Thoracic aorta (tissue), 2 donors: ENCODE measurements around the gene ZNRF3. TPM values are rescaled to one million over a fixed set of nuclear protein-coding genes. Genes with fewer than 3 reads are reported as not detected.
A peak's percentile ranks its signal among the peaks of the same experiment; 100 is the strongest.

Source experiments
- ATAC-seq: fragments of 150-250 bp; one replicate; pipeline ENCODE4 v1.8.0; 2017; ENCODE audit warnings: low read depth; ENCODE audit not compliant: insufficient number of reproducible peaks, low FRiP score
- DNase-seq: peaks from one replicate; pipeline ENCODE4 v3.0.0-alpha.2; 2020; ENCODE audit warnings: low spot score
- H3K27ac ChIP-seq, 2 donors: fragments of 200-600 bp; sonication (generic); 1 replicate in 1 of 2; 2 replicates in 1 of 2; pipeline ENCODE4 v1.5.1; 2016; ENCODE audit warnings: mild to moderate bottlenecking in 2 of 2, moderate library complexity in 2 of 2
- H3K27me3 ChIP-seq: fragments of 200-600 bp; sonication (generic); replicated peaks from 2 replicates; pipeline ENCODE4 v1.6.0; 2016; ENCODE audit warnings: mild to moderate bottlenecking; ENCODE audit not compliant: insufficient read depth
- H3K36me3 ChIP-seq: fragments of 200-600 bp; sonication (generic); one replicate; pipeline ENCODE4 v1.5.1; 2016
- H3K4me1 ChIP-seq, 2 donors: fragments of 200-600 bp; sonication (generic); 1 replicate in 1 of 2; 2 replicates in 1 of 2; pipeline versions ENCODE4 v1.5.1 to v1.6.0; 2016; ENCODE audit warnings: low read depth in 2 of 2, mild to moderate bottlenecking in 1 of 2; ENCODE audit not compliant: control insufficient read depth in 1 of 2
- H3K4me3 ChIP-seq: fragments of 200-600 bp; sonication (generic); 2 replicates; pipeline ENCODE4 v1.5.1; 2016; ENCODE audit warnings: mild to moderate bottlenecking
- H3K9me3 ChIP-seq: fragments of 200-600 bp; sonication (generic); 2 replicates; pipeline ENCODE4 v1.5.1; 2016
- total RNA-seq, 2 donors: library from RNA; depleted of rRNA; stranded (reverse); fragments of >200 nt; gene quantifications; one replicate each; pipeline versions ENCODE4 v1.1.0 to v1.2.3, GENCODE V29; 2016
- TF ChIP-seq, protein P1 (sequence below): fragments of 200-600 bp; sonication (generic); IDR thresholded peaks from one replicate; pipeline ENCODE4 v1.5.1; 2019; ENCODE audit warnings: antibody characterized with exemption

The ZNRF3 gene
- total RNA-seq, 2 donors from 2014 or later: 17.2 to 23.1 TPM

DNA sequence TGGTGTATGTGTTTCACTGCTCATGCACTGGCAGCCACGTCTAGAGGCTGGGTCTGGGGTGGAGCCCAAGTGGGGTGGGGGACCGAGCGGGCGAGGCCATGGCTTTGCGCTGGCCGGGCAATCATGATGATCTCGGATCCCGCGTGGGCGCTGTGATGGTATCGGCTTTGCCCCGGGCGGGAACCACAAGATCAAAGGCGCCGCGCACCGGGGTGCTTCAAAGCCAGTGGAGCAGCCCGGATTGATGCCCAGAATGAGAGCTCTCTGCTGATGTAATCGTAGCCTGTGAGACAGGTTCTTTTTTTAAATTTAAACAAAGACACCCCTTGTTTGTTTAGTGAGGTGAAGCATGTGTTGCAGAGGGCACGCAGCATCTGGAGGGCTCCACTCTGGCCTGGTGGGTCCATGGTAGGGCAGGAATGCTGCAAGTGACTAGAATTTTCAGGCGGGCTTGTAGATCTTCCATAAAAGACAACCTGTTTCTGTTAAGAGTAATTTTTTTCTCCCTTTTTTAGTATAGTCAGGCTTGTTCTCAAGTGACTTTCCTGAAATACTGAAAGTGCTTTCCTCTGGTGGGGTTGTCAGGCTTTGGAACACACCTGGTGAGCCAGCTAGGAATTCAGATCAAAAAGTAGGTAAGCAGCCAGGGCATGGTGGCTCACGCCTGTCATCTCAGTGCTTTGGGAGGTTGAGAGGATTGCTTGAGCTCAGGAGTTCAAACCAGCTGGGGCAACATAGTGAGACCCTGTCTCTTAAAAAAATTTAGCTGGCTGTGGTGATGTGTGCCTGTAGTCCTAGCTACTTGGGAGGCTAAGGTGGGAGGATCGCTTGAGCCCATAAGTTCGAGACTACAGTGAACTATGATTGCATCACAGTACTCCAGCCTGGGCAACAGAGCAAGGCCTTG, 40.7 kb downstream of the ZNRF3 start:
- H3K27ac ChIP-seq: peak overlapping the region; percentile 72 to 82
- no peaks in the 10 kb centered on the region for H3K27me3 ChIP-seq
- H3K4me3 ChIP-seq: peak overlapping the region; percentile 68
- ATAC-seq (no peak), DNase-seq (no peak)
- no peaks in the 10 kb centered on the region for H3K9me3 ChIP-seq
- no peaks in the 10 kb centered on the region for H3K36me3 ChIP-seq
- TF ChIP-seq, protein P1, sequence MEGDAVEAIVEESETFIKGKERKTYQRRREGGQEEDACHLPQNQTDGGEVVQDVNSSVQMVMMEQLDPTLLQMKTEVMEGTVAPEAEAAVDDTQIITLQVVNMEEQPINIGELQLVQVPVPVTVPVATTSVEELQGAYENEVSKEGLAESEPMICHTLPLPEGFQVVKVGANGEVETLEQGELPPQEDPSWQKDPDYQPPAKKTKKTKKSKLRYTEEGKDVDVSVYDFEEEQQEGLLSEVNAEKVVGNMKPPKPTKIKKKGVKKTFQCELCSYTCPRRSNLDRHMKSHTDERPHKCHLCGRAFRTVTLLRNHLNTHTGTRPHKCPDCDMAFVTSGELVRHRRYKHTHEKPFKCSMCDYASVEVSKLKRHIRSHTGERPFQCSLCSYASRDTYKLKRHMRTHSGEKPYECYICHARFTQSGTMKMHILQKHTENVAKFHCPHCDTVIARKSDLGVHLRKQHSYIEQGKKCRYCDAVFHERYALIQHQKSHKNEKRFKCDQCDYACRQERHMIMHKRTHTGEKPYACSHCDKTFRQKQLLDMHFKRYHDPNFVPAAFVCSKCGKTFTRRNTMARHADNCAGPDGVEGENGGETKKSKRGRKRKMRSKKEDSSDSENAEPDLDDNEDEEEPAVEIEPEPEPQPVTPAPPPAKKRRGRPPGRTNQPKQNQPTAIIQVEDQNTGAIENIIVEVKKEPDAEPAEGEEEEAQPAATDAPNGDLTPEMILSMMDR: no peak
- peaks cover 28 to 78% of the 10 kb centered on the region in 2 donors for H3K4me1 ChIP-seq

DNA sequence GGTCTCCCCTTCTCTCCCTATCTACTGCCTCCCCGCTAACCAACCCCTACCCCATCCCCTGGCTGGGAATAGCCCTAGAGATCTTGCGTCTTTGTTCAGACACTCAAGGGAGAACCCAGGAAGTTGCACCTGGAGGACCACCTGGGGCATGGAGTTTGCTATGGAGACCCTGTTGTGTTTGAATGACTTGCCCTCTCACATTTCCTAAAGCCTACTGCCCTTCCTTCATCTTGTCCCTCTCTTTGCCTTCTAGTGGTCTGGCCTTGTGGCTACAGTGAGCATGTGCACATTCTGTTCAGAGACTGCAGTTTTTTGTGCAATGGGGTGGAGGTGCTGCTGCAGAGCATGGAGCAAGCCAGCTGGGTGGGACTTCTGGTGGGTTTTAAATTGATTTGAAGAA, 42.5 kb downstream of the ZNRF3 start:
- Histone ChIP-seq H3K27ac (no peak overlapping the region), H3K4me1 (peaks cover 34 to 83% of the 10 kb centered on the region in 2 donors), H3K36me3 (no peaks in the 10 kb centered on the region), H3K4me3 (no peak overlapping the region), H3K9me3 (no peaks in the 10 kb centered on the region), H3K27me3 (no peaks in the 10 kb centered on the region)
- DNase-seq (no peak), ATAC-seq (no peak)
- TF ChIP-seq, protein P1: no peak

DNA sequence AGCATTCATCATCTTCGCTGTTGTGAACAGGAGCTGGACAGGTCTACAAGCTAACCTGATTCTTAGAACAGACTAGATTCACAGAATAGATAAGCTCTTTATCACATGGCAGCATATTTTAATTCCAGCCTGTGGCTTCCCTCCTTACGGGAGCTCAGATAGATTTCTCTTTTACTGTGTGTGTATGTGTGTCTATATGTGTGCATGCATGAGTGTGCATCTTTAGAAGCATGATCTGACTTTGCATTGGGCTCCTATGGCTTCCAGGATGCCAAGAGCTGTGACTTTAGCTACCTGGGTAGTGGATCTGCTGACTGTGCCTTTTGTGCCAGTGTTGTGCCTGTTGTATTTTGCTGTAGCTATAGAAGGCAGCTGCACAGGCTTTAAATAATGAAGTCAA, 44.3 kb downstream of the ZNRF3 start:
- no peak for DNase-seq
- peaks cover 25 to 72% of the 10 kb centered on the region in 2 donors for H3K4me1 ChIP-seq

DNA sequence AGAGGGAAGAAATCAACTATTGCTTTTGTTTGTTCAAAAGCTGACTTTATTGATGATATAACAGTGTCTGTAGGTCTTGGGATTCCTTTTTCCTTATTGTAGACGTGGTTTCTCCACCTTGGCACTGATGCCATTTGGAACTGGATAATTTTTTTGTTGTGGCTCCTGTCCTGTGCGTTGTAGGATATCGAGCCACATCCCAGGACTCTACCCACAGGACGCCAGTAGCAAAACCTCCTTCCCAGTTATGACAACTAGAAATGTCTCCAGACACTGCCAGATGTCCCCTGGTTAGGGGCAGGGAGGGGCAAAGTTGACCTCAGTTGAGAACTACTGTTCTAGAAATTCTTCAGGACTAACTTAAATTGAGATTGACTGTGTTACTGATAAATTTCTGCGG, 45.8 kb downstream of the ZNRF3 start:
- Histone ChIP-seq H3K4me3 (no peak overlapping the region), H3K9me3 (no peaks in the 10 kb centered on the region), H3K27me3 (no peaks in the 10 kb centered on the region), H3K36me3 (no peaks in the 10 kb centered on the region), H3K4me1 (peaks cover 16 to 56% of the 10 kb centered on the region in 2 donors), H3K27ac (no peak overlapping the region)
- no peak for DNase-seq
- ATAC-seq: no peak
- TF ChIP-seq, protein P1: no peak

More for the DNA sequence above, 44.3 kb downstream of the ZNRF3 start:
- no peak overlapping the region for H3K4me3 ChIP-seq
- no peak overlapping the region for H3K27ac ChIP-seq
- H3K9me3 ChIP-seq: no peaks in the 10 kb centered on the region
- TF ChIP-seq, protein P1: no peak
- ATAC-seq: no peak
- H3K27me3 ChIP-seq: no peaks in the 10 kb centered on the region
- no peaks in the 10 kb centered on the region for H3K36me3 ChIP-seq

DNA sequence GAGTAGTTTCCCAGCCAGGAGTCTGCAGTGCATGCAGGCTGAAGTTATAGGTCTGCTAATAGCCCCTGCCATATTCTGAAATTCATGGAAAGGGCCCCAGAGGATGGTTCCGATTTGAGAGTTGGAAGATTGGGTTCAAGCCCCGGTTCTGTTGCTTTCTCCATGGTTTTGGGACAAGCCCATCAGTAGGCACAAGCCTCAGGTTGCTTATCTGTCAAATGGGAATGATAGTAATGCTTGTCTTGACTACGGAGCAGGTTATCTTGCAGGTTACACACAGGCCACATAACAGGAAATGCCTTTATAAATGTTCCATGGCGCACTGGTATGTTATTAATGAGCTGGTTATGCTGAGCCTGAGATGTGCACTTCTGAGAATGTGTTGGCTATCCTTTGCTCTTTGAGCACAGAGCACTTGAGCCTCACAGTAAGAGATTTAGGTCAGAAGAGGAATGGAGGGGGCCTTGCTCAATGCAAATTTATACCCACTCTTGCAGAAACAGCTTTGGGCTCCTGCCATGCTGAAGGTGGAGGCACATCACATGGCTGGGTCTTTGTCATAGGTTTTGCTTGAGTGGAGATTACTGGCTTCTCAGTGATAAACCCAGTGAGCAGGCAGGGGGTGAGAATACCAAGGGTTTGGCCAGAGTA, 47.1 kb downstream of the ZNRF3 start:
- no peak for ATAC-seq
- no peaks in the 10 kb centered on the region for H3K36me3 ChIP-seq
- no peak overlapping the region for H3K4me3 ChIP-seq
- no peaks in the 10 kb centered on the region for H3K27me3 ChIP-seq
- no peak for DNase-seq
- no peaks in the 10 kb centered on the region for H3K9me3 ChIP-seq
- H3K4me1 ChIP-seq: peaks cover 19 to 52% of the 10 kb centered on the region in 2 donors
- TF ChIP-seq, protein P1: no peak
- no peak overlapping the region for H3K27ac ChIP-seq
